ENCODE measurements around the gene GRIP2. TPM values are rescaled to one million over a fixed set of nuclear protein-coding genes. Genes with fewer than 3 reads are reported as not detected.
A peak's percentile ranks its signal among the peaks of the same experiment; 100 is the strongest.
"Not testable (repeated sequence)": the region's sequence is repeated elsewhere in the genome, so short reads cannot be mapped to it uniquely, and the experiment has no call there.

Gene GRIP2
- polyA plus RNA-seq, 5 donors, result 0.49 to 1.7 (median 0.91) TPM

DNA sequence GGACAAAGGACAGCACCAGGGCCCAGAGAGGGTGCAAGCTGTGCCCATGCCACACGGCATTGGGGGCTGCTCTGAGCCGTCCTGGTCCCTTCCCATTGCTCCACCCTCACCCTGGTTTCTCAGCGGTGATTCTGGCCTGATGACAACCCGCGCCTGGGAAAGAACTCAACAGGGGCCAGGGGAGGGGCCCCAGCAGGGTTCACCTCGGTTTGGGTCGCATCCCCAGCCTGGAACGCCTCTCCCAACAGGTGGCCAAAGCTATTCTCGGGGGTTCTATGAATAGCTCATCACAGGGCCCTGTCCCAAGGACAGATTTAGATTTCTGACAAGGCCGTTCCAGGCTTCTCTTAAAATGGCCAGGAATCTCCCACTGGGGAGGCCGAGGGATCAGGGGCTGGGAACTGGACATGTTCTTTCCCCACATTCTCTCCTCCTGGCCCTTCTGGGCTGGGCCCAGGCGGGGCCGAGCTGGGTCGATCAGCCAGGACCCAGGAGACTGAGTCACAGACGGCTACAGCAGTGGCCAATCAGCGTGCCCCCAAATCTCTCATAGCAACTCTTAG, 17.9 kb downstream of the GRIP2 start:
- no peak for DNase-seq

DNA sequence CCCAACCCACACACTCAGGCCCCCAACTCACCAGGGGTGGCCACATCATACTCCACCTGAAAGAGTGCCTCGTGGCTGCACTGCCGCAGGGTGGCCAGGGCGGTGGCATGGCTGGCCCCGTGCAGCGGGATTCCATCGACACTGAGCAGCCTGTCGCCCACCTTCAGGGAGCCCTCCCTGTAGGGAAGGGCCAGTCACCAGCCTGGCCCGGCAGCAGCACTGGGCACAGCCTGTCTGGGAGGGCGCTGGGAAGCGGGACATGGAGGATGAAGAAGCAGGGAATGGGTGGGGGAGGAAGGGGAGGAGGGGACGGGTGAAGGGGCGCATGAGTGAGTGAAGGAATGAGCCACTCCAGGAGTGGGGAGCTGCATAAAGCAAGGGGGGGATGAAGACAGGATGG, 18.5 kb downstream of the GRIP2 start:
- no peak for DNase-seq

DNA sequence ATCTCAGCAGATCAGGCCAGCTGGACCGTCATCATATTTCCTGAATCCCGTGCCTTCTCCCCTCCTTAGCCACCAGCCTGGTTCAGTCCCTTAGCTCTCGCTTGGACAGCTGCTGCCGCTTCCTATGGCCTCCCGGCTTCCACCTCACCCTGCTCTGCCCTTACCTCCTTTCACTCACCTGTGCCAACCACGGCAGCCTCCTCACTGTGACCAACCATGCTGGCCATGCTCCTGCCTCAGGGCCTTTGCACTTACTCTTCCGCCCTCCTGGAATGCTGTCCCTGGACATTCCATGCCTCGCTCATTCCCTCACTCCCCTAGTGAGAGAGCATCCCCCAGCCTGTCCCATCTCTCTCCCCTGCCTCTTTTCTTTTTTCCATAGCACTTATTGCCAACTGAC, 19.2 kb downstream of the GRIP2 start:
- no peak for DNase-seq

DNA sequence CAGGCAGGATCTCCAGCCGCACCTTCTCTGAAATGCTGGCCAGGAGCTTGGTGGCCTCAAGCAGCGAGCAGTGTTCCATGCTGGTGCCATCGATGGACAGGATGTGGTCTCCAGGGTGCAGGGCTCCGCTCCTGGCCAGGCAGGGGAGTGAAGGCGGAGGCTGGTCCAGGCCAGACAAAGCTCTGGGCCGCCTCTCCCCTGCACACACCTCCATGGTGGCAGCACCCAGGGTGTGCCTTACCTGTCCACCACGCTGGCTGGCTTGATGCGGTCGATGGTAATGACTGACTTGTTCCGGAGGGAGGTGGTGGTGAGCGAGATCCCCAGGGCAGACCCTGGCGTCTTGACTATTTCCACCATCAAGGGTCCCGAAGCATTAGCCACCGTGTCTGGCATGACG, 20.0 kb downstream of the GRIP2 start:
- no peak for DNase-seq

DNA sequence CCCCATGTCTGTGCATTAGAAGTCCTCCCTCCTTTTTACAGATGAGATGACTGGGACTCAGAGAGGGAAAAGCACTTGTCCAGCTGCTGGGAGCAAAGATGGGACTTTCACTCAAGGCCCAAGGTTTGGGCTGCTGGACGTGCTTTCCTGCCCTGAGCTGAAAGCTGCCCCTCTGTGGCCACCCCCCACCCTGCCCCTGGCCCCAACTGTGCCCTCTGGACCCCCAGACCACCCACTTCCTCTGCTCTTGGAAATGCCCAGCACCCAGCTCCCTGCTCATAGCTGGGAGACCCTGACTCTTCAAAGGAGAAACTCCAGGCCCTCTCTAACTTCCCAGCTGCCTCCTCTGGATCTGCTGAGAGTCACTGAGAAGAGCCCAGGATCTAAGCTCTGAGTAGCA, 20.7 kb downstream of the GRIP2 start:
- no peak for DNase-seq

DNA sequence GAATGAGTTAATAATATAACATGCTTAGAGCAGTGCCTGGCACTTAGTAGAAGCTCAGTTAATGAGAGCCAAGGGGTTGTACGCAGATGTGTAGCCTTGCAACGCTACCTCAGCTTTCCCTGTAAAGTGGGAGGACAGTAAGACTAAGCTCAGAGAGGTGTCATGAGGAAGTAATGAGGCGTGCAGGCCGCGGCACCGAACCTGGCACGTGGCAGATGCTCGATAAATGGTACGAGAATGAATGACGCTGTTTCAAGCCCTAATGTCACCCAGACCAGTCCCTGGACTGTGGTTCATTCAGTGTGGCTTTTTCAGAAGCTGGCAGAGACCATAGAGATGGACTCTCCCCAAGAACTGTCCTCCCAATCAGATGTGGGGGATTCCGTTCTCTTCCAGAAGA, 21.2 kb downstream of the GRIP2 start:
- DNase-seq, result no peak

DNA sequence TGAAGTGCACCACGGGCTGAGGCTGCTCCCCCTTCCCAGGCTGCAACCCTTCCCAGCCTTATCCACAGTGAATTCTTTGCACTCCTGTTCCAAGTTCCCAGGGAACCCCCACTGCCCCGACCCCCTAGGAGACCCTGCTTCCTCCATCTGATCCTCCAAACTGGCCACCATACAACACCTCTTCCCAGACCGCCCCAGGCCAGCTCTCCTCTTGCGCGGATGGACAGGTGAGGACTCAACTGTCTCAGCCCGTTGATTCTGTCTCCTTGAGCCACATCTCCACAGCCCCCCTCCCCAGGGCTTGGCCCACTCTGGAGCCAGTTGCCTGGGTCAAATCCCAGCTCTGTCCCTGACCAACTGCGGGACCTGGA, 21.7 kb downstream of the GRIP2 start:
- no peak for DNase-seq

DNA sequence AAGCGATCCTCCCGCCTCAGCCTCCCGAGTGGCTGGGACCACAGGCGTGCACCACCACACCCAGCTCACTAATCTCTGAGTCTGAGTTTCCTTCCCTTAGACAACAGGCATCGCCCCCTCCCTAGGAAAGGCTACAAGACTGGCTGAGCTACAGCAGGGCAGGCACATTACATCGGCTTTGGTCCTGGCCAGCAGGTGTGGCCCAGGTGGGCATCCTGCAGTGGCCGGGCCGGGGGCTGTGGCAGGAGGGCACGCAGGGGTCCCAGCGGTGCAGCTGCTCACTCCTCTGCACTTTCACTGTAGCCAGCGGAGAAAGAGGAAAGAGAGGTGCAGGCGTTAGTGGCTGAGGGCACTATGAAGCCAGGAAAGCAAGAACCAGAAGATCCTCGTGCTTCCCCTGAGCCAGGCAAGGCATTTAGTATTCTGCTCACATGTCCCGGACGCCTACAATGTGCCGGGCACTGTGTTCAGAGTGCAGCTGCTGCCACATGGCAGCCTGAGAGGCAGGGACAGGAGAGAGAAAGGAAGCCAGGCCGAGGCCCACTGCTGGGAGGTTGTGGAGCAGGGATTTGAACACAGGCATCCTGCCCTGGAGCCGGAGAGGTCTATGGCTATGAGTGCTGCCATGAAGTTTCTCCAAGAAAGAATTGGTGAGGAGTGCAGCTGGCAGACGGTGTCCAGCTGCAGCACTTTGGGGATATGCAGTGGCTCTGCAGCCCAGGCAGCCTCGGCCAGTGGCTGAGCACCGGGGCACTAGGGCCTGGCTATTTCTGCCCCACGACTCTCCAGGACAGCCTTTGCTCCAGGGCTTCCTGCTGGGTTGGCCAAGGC, 22.3 kb downstream of the GRIP2 start:
- DNase-seq, result no peak

DNA sequence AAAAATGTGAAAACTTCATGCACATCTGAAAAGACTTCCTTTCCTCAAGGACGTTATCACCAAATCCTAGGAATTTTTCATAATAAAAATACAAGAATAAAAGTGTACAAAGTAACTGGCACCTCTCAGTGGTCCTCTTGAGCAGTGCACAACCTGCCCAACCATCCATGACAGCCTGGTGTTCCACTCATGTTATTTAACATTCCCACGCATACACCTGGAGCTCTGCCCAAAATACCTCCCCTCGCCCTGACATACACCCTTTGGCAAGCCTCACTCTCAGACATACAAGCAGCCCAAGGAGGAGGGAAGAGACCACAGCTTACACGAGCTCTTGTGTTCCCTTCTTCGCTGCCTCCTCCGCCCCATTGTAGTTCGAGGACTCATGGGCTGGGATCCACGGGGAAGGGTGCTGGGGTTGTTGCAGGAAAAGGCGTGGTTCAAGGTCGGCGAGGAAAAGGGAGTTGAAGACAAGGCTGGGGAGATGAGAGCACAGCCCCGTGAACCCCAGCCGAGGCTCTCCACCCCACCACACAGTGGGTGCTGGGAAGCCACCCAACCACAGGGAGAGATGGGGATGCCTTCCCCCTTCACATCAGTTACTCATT, 23.3 kb downstream of the GRIP2 start:
- DNase-seq, result no peak

DNA sequence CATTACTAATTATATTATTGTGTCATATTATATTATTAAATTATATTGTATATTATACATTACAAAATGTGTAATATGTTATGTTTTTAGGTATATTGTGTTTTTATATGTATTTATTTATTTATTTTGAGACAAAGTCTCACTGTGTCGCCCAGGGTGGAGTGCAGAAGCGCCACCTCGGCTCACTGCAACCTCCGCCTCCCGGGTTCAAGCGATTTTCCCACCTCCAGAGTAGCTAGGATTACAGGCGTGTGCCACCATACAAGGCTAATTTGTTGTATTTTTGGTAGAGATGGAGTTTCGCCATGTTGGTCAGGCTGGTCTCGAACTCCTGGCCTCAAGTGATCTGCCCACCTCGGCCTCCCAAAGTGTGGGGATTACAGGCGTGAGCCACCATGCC, 24.6 kb downstream of the GRIP2 start:
- not testable (repeated sequence) for DNase-seq

DNA sequence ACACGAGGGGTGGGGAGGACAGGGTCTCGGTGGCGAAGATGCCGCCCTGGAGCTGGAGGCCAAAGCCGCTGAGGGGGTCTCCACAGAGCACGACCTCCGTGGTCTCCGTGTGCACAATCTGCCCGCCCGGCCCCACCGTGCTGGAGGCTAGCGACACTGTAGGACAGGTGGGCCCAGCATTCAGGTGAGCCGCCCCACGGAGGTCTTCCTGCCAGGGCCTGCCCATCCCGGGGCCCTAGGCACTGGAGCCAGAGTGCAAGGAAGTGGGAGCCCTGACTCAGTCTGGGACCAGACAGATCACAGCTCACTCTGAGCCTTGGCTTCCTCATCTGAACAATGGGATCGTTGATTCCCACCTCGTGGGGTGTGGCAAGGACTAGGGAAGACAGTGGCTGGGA, 25.8 kb downstream of the GRIP2 start:
- DNase-seq, result no peak

DNA sequence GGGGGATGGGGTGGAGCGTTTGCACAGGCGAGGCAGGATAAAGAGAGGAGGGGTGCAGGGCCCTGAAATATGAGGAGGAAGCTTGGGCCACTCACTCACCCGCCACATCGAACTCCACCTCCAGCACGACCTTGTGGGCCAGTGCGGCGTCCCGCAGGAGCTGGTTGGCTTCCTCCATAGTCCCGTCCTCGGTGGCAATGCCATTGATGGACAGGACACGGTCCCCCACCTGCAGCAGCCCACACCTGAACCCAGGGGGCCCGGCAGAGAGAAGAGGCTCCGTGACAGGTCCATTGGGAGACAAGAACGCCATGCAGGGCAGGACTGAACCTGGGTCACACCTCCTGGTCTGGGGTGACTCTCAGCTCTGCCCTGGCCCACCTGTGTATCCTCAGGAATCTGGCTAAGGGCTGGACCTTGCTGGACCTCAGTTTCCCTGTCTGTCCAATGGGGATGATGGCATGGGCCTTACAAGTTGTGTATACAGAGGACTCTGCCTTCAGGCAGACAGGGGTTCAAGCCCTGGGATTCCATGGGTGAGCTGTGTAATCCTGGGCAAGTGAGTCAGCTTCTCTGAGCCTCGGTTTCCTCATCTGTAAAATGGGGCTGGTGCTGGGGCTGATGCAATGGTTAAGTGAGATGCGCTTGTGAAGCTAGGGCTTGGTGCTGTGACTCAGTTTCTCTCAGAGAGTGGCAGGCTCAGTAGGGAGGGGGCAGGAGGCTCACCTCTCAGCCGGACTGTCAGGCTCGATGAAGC, 26.4 kb downstream of the GRIP2 start:
- no peak for DNase-seq

DNA sequence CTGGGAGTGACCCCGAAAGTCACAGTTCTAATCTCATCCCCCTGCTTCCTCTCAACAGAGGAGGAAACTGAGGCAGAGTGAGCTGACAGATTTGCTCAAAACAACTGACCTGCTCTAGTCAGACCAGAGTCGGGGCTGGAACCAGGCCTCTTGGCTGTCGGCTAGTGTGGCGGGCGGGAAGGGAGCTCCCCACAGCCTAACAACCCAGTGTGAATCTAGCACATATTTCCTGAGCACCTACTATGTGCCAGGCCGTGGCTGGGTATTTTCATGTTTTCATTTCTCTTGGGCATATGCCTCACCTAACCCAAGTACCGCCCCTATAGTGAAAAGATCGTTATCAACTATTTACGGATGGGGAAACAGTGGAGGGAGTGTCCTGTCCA, 27.2 kb downstream of the GRIP2 start:
- no peak for DNase-seq

DNA sequence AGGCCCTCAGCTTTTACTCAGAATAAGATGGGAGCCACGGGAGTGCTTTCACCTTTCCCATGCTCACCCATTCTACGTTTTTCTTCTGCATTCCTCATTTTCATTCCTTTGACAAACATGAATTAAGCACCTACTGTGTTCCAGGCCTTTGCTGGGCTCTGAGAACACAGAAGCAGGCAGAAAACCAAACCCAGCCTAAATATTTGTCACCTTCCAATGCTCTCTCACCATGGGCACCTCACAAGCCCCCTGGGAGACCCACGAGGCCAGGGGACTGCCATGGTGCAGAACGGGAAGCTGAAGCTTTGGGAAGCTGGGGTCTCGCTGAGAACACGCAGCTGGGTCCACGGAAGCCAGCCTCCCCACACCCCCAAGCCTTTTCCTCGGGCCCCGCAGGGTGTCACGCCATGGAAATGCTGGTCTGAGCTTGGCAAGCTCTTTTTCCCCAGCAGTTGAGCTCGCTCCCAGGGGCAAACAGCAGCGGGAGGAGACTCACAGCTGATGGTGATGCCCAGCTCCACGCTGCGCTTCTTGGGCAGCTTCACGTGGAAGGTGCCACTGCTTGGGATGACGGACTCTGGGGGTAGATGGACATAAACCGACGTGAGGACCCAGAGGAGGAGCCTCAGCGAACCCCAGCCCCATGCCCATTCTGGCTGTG, 27.7 kb downstream of the GRIP2 start:
- DNase-seq, result no peak

DNA sequence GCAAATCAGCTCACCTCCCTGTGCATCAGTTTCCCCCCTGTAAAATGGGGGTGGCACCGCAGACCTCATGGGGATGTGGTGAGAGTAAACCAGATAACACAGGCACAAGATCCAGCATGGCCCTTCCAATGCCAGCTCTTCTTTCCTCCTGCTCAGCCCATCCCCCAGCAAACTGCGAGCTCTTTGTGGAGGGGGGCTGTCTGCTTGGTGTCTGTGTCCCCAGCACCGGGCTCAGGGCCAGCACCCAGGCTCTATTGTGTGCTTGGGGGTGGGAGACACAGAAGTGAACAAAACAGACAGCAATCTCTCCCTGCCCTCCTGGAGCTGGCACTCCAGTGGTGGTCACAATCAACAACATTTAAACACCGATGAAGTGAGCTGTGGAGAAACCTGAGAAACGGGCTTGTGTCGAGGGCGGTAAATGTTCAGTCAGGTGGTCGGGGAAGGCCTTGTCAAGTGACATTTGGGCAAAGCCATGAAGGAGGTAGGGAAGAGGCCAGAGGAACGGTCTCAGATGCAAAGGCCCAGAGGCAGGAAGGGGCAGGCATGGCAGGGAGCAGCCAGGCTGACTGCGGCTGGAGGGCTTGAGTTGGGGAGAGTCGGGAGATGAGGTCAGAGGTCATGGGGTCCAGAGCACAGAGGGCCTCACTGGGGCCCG, 28.4 kb downstream of the GRIP2 start:
- DNase-seq, result no peak

DNA sequence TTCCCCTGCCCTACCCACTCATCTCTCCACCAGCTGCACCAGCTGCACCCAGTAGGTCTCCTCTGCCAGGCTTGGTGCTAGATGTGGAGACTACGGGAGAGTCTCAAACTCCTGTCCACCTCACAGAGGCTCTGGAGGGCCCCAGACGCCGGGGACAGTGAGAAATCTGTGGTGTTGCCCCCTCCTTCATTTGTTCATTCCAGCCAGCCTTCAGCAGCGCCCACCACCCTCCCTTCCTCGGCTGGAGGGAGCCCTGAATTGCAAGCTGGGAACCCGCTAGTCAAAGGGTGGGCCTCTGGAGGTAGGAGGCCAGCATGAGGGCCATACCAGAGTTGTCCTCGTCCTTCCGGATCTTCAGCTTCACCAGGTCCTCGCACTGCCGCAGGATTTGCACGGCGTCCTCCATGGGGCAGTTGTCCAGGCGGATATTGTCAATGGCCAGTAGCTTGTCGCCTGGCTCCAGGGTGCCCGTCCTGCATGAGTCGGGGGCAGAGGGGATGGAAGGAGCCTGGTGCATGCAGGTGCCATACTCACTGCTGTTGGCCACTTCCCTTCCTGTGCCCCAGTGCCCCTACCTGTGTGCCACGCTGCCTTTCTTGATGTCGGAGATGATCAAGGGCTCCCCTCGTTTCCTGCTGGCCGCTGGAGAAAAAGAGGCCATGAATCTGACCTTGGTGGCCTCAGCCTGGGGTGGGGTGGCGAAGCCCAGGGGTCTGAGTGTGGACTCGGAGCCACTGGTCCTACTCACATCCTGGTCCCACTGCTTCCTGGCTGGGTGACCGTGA, 29.1 kb downstream of the GRIP2 start:
- DNase-seq, result no peak

DNA sequence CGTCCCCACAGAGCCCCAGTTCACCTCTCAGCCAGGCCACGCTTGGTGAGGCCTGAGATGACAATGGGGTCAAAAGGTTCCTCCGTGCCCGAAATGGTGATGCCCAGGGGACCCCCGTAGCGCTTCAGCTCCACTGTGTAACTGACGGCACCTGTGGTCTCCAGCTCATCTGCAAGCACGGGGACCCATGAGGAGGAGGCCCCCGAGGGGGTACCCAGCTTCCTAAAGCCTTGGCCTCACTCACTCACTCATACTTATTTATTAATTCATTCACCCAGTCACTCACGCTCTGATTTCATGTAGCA, 30.4 kb downstream of the GRIP2 start:
- no peak for DNase-seq

DNA sequence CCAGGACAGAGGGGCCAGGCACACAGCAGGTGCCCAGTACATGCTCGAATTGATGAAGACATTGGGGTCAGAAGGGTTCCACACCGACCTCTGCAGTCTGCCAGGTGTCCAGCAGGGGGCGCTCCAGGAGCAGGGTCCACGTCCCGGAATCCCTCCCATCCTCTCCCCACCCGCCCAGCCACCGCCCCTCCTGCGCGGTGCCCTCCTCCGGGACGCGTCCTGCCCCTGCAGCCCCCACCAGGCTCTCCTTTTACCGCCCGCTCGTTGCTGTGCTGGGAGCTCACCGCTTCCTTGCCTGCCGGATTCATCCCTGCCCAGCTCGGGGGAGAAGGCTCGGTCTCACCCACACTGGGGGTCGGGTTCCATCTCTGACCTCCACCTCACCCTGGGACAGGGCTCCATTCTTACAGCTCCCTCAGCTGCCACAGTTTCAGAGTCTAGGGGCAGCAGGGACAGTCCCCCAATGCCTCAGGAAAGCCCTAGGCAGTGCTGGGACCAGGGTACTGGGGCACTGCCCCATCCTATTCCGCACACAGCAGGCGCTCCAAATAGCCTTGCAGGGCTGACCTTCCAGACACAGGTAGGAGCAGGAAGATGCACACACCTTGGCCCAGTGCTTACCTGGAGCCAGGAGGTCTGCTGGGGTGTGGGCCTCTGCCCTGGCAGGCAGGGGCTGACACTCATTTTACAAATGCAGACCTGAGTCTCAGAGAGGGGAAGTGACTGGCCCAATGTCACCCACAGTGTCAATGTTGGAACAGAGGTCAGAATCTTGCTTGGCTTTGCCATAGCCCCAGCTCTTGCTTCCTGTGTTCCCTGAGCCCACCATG, 31.0 kb downstream of the GRIP2 start:
- peak; percentile 14 to 22 for DNase-seq

DNA sequence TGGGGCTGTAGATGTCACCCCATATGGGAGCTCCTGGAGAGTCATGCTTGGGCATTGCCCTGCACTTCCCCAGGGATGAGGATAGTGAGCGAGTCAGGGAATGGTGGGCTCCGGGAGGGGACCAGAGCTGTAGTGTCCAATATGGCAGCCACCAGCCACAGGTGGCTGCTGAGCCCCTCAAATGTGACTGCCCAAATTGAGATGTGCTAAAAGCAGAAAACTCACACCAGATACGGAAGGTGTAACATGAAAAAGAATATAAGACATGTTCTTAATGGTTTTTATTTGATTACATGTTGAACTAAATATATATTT, 31.7 kb downstream of the GRIP2 start:
- no peak for DNase-seq

All from right lung (tissue), 5 donors.